Measurements from ENCODE around the gene ZDHHC7.
"Not testable (repeated sequence)": the region's sequence is repeated elsewhere in the genome, so short reads cannot be mapped to it uniquely, and the experiment has no call there.

ZDHHC7 gene

DNA sequence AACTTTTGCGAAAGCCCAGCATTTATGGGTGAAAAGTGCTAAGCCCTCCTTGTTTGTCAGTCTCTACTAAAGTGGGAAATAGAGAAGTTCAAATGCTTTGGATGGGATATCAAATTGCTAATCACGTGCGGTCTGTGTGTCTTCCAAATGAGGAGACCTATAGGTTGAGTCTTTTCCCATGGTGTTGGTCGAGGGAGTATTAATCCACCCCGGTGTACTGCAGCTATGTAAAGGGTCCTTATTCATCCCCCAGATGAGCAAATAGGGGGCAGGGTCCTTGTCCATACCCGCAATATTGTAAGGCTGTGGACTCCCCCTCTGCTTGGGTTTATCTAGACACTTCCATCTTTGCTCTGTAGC lies 30.8 kb upstream of the ZDHHC7 start:
- no peak for DNase-seq

- no peak for DNase-seq
These were observed 30.2 kb upstream of the ZDHHC7 start for GRCh38 chr16:85041219-85042166.

DNA sequence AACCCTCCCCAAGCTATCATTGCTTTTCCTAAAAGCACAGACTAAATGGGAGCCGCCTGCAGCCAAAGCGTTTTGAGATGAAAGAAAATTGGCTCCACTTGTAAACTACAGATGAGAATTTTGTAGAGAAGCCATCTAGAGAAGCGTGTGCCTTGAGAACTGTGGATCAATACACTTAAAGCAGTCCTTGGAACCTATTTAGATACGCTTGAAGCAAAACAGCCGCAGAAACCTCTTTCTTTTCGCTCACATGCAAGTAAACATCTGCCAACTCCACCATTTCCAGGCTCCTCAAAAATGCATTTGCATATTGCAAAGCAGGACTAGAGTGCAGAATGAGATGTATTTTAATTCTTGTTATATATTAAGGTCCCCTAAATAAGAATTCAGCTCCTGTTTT lies 29.4 kb upstream of the ZDHHC7 start:
- no peak for DNase-seq

DNA sequence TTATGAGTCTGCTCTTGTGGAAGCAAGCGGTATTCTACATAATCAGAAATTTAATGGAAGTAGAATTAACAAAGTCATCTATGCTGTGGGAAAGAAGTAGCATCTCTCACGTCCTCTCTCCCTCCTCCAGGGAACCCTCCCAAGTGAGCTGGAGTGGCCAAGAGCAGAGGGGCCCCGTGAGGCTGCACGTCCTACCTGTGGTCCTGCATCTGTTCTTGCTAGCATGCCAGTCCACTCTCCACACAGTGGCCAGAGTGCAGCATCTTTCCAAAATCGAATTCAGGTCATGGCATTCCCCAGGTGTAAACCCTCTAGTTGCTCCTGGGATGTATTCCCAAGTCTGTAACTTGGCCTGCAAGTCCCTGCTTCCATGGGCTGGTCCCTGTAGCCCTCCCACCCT lies 26.4 kb upstream of the ZDHHC7 start:
- DNase-seq: no peak

DNA sequence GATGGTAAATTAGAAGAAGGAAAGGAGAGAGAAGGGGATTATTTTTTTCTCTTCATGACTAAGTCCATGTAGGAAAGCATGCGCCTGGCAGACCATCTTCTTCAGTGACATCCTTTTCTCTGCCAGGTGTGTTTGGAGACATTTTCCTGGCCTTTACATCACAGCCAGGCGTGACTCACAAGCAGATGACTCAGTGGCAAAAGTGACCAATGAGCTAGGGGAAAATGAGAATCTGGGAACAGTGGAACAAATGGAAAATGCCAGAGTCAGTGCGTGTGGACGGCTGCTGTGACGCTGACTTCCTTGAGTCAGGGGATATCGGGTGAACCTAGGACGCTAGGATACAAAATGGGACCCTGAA lies 25.7 kb upstream of the ZDHHC7 start:
- no peak for DNase-seq

DNA sequence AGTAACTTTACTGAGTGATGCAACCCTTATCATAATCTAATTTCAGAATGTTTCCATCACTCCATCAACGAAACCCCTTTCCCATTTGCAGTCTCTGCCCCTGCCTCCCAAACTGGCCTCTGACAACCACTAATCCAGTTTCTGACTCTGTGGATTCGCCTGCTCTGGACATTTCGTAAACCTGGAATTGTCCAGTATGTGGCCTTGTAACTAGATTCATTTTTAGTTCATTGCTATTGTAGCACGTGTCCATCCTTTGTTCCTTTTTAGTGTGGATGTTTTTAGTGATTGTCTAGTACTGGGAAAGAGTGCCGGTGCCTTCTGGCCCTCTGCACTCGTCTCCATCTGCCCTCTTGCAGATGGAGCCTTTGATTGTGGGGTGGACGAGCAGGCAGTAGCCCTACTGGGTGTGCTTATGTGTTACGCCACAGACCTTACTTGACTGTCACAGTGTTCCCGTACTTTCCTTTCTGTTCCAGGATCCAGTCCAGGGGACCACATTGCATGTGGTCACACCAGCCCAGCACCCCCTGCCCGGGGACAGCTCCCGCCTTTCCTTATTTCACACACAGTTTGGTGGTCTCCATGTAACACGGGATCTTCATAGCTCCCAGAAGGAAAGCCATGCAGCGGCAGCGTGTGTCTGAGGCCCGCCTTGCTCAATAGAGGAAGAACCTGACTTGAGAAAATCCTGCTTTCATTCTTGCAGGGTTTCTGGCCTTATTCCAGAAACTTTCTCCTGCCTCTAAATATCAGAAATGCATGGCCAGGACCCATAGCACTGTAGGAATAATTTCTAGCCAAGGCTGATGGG lies 25.1 kb upstream of the ZDHHC7 start:
- DNase-seq: no peak

DNA sequence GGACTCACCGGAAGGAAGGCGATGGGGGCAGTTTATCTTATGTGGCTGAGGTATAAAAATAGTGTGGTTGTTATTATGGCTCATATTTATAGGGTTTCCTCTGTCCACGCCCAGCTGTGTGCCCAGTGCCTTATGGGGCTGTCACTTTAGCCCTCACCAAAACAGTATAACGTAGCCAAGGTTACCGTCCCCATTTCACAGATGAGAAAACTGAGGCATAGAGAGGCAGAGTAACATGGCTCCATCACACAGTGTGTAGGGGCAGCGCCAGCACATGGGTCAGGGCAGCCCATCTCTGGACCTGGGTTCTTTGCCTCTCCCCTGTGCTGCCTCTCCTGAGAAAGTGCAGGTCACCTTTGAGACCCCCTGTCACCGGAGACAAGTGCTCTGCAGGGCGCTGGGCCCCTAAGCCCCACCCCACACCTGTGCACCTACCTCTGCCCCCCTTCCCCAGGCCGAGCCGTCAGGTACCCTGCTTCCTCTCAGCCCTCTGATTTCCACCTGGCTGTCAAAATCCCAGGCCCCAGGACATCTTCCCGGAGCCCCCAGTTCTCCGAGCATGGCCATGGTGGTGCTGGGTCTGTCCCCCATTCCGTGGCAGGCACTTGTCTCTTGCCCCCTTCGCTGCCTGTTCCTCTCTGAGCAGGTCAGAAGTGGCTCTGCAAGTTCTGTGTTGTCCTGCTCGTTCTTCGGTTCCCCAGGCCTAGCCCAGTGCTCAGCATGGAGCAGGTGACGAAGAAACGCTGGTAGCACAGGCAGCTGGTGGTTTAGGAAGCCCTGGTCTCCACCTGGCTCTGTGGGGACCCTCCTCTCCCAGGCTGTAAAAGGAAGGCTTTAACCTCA lies 23.5 kb upstream of the ZDHHC7 start:
- DNase-seq: no peak

- no peak for DNase-seq
These were observed 21.8 kb upstream of the ZDHHC7 start for GRCh38 chr16:85033171-85033570.

DNA sequence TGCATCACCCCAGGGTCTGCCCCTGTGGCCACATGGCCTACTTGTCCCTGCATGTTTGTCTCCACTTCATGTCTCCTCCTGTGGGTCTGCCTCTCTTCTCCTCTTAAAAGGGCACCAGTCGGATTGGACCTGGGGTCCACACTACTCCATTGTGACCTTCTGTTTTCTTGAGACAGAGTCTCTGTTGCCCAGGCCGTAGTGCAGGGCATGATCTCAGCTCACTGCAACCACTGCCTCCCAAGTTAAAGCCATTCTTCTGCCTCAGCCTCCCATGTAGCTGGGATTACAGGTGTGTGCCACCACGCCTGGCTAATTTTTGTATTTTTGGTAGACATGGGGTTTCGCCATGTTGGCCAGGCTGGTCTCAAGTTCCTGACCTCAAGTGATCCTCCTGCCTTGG lies 20.9 kb upstream of the ZDHHC7 start:
- DNase-seq: not testable (repeated sequence)

GRCh38 chr16:85031451-85031850 lies 20.1 kb upstream of the ZDHHC7 start:
- no peak for DNase-seq

GRCh38 chr16:85029981-85030401 lies 18.7 kb upstream of the ZDHHC7 start:
- DNase-seq: no peak

- no peak for DNase-seq
These were observed 18.1 kb upstream of the ZDHHC7 start for GRCh38 chr16:85029408-85029784.

DNA sequence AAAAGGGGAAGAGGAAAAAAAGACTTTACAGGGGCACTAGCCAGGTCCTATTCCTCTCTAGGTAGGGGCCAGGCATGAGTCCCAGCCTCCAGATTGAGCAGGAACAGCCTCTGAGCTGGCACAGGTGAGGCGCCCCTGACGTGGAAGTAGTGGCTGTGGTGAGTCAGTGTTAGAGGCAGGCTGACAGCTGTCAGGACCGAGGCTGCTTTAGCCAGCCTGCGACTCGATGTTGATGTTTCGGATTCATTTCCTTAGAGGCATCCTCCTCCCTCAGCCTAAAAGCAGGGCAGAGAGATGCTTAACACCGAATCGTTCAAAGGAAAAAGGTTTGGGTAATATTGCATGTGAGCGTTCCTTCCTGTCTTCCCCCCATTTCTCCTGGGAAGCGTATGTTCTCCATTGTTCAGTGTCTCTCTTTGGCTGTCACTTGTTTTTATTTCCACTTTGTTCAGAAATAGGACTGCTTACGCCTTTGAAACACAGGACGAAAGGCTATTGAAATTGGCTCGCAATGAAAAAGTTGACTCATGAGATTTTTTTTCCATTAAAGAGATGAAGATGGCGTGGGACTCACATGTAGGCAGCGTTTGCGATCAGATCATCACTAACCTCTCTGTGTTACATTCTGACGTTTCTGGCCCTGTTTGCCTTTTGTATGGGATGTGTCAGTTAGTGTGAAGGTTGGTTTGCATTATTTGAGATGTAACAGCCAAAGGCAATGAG lies 17.5 kb upstream of the ZDHHC7 start:
- DNase-seq: no peak

- DNase-seq: no peak
These were observed 16.8 kb upstream of the ZDHHC7 start for GRCh38 chr16:85027958-85028684.

- DNase-seq: peak; percentile 44
These were observed 16.1 kb upstream of the ZDHHC7 start, which contains the start of gene KIAA0513 for GRCh38 chr16:85027349-85027957. Gene KIAA0513, plus strand, starts transcription at chr16:85027795. Its CDS starts 39,277 bp downstream, at chr16:85067072.

DNA sequence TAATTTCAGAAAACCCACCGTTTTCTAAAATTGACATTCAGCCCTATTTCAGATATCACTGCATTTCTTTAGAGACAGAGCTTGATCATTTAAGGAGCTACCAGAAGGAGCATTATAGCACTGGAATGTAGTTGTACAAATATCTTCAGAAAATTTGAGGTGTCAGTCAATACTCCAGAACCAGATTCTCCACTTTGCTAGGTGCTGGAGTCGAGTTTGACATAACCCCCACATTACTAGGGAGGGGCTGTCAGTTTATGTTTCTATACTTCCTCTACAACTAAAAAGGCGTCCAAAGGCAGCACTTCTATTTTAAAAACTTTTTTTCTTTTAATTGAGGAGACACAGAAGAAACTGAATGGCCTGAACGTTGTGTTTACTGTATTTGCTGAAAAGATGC lies 15.4 kb upstream of the ZDHHC7 start:
- DNase-seq: no peak

DNA sequence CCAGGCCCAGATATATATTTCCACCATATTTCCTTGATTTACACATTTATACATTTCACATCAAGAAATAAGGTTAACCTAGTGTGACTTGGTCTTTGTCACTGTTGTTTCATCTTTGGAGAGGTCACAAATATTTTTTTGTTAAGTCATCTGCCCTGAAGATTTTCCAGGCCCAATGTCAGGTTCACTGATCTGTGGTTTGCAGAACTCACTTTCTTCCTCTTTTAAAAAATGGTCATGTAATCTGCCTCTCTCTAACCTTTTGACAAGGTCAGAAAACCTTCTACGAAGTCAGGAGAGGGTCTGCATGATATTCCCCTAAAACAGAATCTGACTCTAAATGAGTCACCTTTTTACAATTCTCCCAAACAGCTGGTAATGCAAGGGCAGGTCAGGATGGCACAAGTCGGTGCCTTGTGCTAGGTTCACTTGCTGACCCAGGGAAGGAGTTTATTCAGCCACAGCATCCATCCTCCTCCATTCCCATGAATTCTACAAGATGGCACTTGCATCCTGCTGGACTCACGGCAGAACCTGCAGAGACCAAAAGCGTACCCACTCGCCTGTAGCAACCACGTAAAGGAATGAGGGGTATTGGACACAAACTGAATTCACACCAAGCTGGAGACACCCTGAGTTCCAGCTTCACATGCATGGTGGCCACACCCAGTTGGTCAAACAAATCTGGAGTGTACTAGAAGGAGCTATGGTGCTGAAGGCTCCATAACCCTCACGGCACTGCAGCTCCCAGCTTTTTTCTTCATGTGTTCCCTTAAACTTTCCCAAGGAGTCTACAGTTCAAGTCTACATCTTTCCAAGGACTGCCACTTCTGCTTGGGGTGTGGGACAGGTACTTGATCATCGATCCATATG lies 14.7 kb upstream of the ZDHHC7 start:
- DNase-seq: no peak

GRCh38 chr16:85019659-85020245 lies 8.4 kb upstream of the ZDHHC7 start:
- no peak for DNase-seq

DNA sequence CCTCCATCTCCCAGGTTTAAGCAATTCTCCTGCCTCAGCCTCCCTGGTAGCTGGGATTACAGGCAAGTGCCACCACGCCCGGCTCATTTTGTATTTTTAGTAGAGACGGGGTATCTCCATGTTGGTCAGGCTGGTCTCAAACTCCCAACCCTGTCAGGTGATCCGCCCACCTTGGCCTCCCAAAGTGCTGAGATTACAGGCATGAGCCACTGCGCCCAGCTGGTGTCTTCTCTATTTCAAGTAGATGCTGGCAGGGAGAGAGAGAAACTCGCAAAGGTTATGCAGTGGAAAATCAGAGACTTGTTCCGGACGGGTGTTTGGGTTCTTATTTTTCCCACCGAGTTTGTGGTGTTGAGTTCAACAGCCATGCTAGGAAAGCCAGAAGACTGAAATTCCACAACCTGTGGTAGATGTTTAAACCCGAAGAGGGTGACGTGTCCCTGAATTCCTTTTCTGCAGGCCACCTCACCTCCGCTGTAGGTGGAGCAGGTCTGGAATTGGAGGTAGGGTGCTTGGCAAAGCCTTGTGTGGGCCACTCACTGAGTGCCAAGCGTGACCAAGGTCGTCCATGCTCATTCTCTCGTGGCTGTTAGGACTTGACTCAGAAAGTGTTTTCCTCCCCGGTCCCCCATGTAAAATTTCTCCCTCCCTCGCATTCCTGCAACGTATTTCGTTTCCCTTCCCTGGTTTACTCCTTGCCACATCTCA lies 7.3 kb upstream of the ZDHHC7 start:
- DNase-seq: no peak

Measured in NCI-H1436 treated with DMSO at 0.1 percent for 48 hours (cell line).